Stomach smooth muscle (tissue), 2 donors: ENCODE results near the gene CHPF.

Source experiments
- H3K27ac ChIP-seq: one replicate; pipeline ENCODE4 v1.7.0; 2013; ENCODE audit warnings: mild to moderate bottlenecking, low read length, inconsistent platforms
- H3K27me3 ChIP-seq, 2 donors: one replicate each; pipeline ENCODE4 v1.7.0; 2013; ENCODE audit warnings: low read length in 2 of 2; ENCODE audit not compliant: insufficient read depth in 2 of 2, control insufficient read depth in 1 of 2
- H3K36me3 ChIP-seq, 2 donors: one replicate each; pipeline ENCODE4 v1.7.0; 2013; ENCODE audit warnings: low read length in 2 of 2; ENCODE audit not compliant: control insufficient read depth in 2 of 2, insufficient read depth in 2 of 2
- H3K4me1 ChIP-seq: one replicate; pipeline ENCODE4 v1.7.0; 2013; ENCODE audit warnings: low read length; ENCODE audit not compliant: control insufficient read depth, insufficient read depth
- H3K4me3 ChIP-seq, 2 donors: one replicate each; pipeline ENCODE4 v1.7.0; 2013; ENCODE audit warnings: low read length in 2 of 2
- H3K9ac ChIP-seq, 2 donors: one replicate each; pipeline ENCODE4 v1.7.0; 2013; ENCODE audit warnings: low read length in 2 of 2, mild to moderate bottlenecking in 1 of 2
- H3K9me3 ChIP-seq, 2 donors: one replicate each; pipeline ENCODE4 v1.7.0; 2013; ENCODE audit warnings: low read length in 2 of 2; ENCODE audit not compliant: control insufficient read depth in 2 of 2
- donor health status: healthy.
- donor health status: Pancreatic carcinoma.

The CHPF gene

GRCh38 chr2:219491278-219491963 lies 52.2 kb downstream of the CHPF start:
- H3K9ac ChIP-seq = no peak overlapping the region
- H3K9me3 ChIP-seq = no peaks in the 10 kb centered on the region
- H3K27ac ChIP-seq = peak overlapping the region; percentile 24
- H3K27me3 ChIP-seq = no peaks in the 10 kb centered on the region
- H3K4me3 ChIP-seq = no peak overlapping the region
- H3K4me1 ChIP-seq = peaks cover 19% of the 10 kb centered on the region
- peaks cover 25 to 33% of the 10 kb centered on the region in 2 donors for H3K36me3 ChIP-seq

GRCh38 chr2:219490600-219491130 lies 52.9 kb downstream of the CHPF start:
- no peak overlapping the region for H3K9ac ChIP-seq
- peak overlapping the region; percentile 24 for H3K27ac ChIP-seq
- no peak overlapping the region for H3K4me3 ChIP-seq
- H3K36me3 ChIP-seq = peaks cover 26 to 37% of the 10 kb centered on the region in 2 donors
- H3K4me1 ChIP-seq = peaks cover 11% of the 10 kb centered on the region
- no peaks in the 10 kb centered on the region for H3K9me3 ChIP-seq
- peaks cover 0 to 2% of the 10 kb centered on the region in 2 donors for H3K27me3 ChIP-seq

GRCh38 chr2:219490186-219490585 lies 53.4 kb downstream of the CHPF start:
- no peak overlapping the region for H3K27ac ChIP-seq
- peaks cover 6% of the 10 kb centered on the region for H3K4me1 ChIP-seq
- peaks cover 0 to 4% of the 10 kb centered on the region in 2 donors for H3K27me3 ChIP-seq
- H3K4me3 ChIP-seq = no peak overlapping the region
- H3K9me3 ChIP-seq = no peaks in the 10 kb centered on the region
- H3K36me3 ChIP-seq = peaks cover 30 to 39% of the 10 kb centered on the region in 2 donors
- H3K9ac ChIP-seq = no peak overlapping the region

GRCh38 chr2:219489315-219489714 lies 54.3 kb downstream of the CHPF start:
- peak overlapping the region; percentile 66 for H3K27ac ChIP-seq

More at GRCh38 chr2:219489315-219489714, 54.3 kb downstream of the CHPF start:
- Histone ChIP-seq H3K36me3 (peaks cover 31 to 39% of the 10 kb centered on the region in 2 donors), H3K4me1 (peaks cover 8% of the 10 kb centered on the region), H3K9ac (no peak overlapping the region), H3K4me3 (no peak overlapping the region), H3K9me3 (no peaks in the 10 kb centered on the region), H3K27me3 (peaks cover 2 to 4% of the 10 kb centered on the region in 2 donors)
